GM21576 (cell line): ENCODE results near the gene NHERF1.

ENCODE experiments used
- ATAC-seq: cut with Tn5 transposase; IDR thresholded peaks from one replicate; pipeline ENCODE4 v1.9.1; 2021; ENCODE audit warnings: mild to moderate bottlenecking, moderate library complexity; ENCODE audit not compliant: unreplicated experiment

The NHERF1 gene

DNA sequence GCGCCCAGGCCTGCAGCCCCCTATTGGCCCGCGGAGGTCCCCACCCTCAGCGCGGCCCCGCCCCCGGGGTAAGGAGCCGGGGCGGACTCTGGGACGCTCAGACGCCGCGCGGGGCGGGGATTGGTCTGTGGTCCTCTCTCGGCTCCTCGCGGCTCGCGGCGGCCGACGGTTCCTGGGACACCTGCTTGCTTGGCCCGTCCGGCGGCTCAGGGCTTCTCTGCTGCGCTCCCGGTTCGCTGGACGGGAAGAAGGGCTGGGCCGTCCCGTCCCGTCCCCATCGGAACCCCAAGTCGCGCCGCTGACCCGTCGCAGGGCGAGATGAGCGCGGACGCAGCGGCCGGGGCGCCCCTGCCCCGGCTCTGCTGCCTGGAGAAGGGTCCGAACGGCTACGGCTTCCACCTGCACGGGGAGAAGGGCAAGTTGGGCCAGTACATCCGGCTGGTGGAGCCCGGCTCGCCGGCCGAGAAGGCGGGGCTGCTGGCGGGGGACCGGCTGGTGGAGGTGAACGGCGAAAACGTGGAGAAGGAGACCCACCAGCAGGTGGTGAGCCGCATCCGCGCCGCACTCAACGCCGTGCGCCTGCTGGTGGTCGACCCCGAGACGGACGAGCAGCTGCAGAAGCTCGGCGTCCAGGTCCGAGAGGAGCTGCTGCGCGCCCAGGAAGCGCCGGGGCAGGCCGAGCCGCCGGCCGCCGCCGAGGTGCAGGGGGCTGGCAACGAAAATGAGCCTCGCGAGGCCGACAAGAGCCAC lies at the start of gene NHERF1:
Gene NHERF1 (plus strand): TSS at position 100 of the 750 bp plus-strand sequence. CDS start 219 bp downstream, at position 319.
- ATAC-seq, result peak; percentile 82

DNA sequence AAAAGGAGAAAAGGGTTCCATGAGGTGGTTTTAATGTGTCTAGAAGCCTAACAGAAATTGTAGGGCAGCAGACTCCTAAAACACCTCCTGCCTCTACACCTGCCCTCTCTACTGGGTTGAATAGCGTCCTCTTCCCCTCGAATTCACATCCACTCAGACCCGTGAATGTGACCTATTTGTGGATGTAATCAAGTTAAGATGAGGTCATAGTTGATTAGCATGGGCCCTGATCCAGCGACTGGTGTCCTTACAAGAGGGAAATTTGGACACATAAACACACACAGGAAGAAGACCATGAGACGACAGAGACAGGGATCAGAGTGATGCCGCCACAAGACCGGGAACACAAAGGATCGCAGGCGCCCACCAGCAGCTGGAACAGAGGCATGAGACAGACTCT lies 49.2 kb upstream of the NHERF1 start:
- ATAC-seq, result no peak

DNA sequence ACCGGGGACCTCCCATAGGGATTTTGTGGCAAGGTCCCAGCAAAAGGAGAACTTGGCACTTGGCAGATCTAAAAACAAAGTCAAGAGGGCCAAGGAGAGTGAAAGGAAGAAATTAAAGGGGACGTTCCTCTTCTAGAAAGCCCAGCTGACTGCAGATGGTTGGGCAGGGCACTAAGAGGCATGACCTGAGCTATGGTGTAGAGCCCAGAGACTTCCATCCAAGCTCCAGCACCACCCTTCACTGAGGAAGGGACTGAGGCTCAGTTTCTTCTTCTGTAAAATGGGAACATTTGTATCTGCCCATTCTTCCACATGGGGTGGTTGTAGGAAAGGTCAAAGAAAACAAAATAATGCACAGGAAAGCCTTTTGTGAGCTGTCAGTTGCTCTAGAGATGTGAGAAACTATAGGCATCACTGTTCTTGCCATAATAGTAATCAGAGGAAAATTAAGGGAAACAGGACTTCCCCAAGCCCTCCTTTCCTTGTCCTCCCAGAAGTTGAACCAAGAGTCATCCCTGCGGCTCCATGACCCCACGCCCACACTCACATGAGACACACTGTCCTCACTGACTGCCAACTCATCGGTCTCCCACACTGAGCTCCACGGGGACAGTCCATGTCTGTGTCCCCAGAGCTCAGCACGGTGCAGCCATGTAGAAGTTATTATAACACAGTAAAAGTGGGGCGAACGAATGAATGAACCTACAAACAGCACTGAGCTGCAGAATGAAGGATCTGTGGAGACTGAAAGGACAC lies 46.1 kb upstream of the NHERF1 start:
- ATAC-seq, result no peak

DNA sequence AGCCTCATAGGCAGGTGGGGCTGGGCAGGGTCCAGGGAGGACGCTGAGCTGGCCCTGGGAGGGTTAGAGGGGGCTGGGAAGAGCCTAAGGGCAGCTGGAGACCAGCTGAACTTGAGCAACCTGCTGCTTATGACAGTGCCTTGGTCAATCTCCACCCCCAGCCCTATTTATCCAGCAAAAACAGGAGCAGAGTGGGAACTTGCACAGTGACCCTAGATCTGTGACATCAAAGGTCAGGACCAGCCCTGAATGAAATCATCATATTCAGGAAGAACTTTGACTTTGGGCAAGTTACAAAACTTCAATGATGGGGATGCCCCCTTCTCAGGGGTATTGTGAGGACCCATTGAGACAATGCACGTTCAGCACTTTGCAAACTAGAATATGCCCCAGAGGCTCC lies 45.1 kb upstream of the NHERF1 start:
- ATAC-seq, result no peak

DNA sequence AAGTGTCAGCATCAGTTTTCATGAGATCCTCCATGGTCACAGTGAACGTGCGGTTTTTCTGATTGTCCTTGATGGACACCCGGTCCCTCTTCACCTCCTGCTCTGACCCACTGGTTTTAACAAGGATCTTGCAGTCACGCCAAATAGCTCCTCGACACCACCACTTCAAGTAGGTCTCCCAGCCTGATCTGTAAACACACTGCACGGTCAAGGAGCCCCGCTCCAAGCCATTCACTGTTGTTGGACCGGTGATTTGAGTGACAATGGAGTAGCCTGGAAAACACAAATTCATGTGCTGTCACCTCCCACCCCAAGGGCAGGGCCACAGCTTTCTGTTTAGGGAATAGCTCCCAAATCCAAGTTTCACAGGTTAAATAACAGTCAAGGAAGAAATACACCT lies 43.9 kb upstream of the NHERF1 start:
- ATAC-seq, result no peak

DNA sequence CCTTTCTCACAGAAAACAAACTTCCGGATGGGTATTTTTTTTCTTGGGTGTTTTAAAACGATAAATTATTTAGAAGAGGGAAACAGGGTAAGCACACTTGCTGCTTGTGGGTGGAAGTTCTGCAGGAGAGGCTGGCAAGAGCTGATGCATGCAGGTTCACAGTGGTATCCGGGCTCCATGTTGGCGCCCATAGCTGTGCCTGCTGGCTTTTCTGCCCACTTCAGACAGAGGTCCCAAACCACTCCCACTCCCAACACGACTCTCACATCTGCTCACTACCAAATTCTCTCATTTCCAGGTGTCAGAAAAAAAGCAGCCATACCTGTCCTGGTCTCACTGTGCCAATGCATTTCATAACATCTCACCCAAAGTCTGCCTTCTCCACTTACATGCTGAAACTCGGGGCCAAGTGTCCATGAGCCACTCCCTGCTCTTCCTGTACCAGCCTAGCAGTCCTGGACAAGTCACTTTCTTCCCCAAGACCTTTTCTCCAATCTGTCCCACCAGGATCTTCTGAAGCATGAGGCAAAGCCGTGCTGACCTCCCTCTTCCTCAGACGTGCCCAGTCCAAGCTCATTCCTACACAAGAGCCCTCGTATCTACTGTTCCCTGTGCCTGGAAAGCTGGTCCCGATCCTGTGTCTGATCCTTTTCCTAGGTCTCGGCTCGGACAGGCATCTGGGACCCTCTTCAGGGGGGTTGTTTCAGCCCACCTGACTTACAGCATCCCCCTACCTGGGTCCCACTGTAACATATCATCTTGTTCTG lies 37.2 kb upstream of the NHERF1 start:
- ATAC-seq, result no peak

DNA sequence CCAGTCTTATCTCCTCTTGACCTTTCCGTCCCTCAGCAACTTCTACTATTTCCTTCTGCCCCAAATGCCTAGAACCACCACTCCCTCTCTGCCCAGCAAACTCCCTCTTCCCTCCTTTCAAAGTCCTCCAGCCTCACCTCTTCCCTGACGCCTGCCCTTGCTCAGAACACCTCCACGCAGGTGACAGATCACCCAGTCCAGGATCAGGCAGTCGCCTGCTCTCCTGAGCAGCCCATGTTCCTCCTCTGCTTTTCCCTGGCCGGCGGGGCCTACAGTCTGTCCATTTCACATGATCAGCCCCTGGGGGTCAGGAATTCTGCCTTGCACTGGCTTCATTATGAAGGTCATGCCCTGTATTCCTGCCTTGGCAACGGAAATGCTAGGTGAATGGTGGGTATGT lies 36.1 kb upstream of the NHERF1 start:
- no peak for ATAC-seq

DNA sequence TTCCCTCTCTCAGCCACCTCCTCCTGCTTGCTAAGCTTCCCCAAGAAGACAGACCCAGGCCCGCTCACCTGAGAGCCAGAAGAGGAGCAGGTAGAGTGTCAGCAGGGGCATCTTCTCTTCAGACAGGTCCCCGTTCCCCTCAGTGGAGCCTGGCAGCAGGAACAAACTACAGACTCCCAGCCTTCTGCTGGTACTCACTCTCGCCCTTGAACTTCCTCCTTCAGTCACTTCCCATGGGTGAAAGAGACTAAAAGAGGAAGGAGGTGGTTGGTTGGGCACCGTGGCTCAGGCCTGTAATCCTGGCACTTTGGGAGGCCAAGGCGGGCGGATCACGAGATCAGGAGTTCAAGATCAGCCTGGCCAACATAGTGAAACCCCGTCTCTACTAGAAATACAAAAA lies 35.7 kb upstream of the NHERF1 start, which contains the start of gene CD300LF:
Gene CD300LF (minus strand): TSS at position 168 of the 400 bp plus-strand sequence. CDS start 57 bp downstream, at position 111.
- no peak for ATAC-seq

DNA sequence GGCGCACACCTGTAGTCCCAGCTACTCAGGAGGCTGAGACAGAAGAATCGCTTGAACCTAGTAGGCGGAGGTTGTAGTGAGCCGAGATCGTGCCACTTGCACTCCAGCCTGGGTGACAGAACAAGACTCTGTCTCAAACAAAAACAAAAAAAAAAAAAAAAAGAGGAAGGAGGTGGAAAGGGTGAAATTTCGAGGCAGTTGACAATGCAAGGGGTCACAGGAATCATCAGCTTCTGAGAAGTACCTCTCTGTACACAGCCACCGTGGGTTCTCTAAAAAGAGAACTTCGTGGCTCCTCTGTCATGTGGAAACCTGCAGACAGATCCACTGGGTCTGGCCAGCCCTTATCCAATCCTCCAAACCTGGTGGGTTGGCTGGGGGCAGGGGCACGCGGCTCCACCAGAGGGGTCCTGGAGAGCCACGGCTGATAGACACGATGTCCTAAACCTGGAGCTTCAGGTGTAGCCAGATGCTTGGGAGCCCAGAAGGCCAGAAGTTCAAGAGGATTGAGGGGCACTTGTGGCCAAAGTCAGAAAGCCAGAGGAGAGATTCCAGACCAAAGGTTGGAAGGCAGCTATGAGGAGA lies 35.2 kb upstream of the NHERF1 start:
- ATAC-seq, result no peak

DNA sequence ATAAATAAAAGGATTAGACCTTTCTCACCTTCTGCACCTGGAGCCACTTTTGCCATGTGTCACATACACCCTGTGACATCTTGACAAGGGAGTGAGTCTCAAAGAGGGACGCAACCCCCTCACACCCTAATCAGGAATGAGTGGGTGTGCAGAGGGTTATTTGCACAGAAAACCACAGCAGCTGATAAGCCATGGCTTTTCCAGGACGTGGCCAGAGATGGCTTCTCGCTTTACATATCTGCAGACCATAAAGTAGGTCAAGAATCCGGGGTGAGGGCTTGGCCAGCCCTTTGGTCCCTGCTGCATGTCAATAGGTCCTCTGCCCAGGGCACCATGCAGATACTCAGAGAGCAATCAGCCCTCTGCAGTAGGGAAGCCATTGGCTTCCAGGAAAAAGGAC lies 33.3 kb upstream of the NHERF1 start:
- no peak for ATAC-seq

DNA sequence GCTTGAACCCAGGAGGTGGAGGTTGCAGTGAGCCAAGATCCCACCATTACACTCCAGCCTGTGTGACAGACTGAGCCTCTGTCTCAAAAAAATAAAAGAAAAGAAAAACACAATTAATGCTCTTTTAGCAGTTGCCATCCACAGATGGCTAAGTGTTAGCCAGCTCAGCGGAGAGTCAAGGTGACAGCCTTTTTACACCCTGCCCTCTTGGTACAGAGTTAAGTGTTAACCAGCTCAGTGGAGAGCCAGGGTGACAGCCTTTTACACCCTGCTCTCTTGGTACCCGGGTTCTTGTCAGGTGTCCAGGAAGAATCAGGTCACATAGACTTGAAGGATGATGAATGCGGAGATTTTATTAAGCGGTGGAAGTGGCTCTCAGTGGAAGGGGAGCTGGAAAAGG lies 27.9 kb upstream of the NHERF1 start:
- no peak for ATAC-seq

DNA sequence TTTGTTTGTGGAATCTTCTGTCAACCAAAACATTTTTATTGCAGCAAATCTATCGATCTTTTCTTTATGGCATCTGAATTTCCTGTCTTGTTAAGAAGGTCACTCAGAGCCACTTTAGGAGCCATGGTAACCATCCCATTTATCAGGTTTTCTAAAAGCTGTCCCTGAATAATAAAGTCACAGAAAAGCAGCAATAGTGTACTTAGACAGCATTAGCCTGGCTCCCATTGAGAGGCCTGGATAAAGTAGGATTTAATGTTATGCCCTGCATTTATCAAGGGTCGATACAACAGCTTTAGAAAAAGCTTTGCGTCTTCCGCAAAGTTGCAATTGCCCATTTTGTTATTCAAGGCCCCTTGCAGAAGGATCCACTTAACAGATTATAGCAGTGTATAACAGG lies 25.6 kb upstream of the NHERF1 start:
- ATAC-seq, result no peak

DNA sequence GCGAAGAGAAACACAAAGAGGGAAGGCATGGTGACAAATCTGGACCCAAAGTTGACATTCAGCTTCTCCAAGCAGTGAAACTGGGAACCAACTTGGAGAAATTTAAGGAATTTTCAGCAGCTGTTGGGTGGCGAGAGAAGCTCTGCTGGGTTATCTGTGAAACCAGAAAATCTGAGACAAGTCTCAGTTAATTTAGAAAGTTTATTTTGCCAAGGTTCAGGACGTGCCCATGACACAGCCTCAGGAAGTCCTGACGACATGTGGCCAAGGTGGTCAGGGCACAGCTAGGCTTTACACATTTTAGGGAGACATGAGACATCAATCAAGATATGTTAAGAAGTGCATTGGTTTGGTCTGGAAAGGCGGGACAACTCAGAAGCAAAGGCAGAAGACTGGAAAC lies 24.5 kb upstream of the NHERF1 start:
- ATAC-seq, result no peak

DNA sequence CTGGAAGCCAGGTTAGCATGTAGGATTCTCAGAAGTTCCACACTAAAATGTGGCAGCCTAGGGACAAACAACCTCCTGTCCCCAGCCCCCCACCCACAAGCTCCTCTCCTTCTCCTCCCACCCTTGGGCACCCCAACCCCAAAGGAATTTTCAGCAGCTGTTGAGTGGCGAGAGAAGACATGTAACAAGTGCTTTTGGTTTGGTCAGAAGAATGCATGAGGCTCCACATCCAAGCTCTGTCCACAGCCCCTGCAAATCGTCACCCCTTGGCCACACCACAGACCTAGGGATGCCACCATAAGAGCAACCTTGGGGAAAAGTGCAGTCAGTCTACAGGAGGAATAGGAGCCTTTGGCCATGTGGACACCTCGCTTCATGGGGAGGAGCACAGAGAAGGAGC lies 23.3 kb upstream of the NHERF1 start:
- ATAC-seq, result no peak

DNA sequence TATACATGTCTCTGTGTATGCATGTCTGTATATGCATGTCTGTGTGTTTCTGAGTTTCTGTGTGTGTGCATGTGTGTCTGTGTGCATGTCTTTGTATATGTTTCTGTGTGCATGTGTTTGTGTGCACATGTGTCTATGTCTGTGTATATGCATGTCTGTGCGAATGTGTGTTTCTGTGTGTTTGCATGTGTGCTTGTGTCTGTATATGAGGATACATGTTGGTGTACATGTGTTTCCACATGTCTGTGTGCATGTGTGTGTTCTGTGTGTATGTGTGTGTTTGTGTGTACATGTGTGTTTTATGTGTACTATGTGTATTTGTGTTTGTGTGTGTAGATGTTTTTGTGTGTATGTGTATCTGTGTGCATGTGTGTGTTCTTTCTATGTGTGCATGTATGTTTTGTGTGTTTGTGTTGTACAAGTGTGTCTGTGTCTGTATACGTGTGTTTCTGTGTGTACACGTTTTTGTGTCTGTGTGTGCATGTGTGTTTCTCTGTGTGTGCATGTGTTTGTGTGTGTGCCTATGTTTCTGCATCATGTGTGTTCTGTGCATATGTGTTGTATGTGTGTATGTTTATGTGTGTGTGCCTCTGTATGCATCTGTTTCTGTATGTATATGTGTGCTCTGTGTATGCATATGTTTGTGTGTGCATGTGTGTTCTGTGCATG lies 20.3 kb upstream of the NHERF1 start:
- no peak for ATAC-seq

DNA sequence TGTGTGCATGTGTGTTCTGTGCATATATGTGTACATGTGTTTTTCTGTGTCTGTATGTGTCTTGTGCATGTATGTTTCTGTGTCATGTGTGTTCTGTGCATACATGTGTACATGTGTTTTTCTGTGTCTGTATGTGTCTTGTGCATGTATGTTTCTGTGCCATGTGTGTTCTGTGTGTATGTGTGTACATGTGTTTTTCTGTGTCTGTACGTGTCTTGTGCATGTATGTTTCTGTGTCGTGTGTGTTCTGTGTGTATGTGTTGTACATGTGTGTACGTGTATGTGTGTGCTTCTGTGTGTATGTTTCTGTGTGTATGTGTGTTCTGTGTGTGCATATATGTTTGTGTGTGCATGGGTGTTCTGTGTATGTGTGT lies 19.7 kb upstream of the NHERF1 start:
- ATAC-seq, result no peak

DNA sequence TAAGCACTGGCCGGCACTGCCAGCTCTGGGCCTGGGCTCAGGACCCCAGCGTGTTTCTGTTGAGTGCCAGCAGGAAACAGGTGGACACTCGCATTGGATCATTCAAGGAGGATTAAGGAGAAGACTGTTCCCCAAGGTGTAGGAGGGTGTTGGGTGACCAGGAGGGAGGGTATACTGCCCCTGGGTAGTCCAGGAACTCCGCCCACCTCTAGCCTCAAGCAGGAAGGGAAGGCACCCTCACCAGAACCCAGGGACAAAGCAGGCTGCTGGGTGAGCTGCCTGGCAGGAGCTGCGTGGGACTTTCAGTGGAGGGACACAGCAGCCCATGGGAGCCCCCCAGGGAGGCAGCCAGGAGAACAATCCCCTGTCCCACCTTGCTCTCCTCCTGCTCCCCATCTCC lies 19.1 kb upstream of the NHERF1 start:
- no peak for ATAC-seq

DNA sequence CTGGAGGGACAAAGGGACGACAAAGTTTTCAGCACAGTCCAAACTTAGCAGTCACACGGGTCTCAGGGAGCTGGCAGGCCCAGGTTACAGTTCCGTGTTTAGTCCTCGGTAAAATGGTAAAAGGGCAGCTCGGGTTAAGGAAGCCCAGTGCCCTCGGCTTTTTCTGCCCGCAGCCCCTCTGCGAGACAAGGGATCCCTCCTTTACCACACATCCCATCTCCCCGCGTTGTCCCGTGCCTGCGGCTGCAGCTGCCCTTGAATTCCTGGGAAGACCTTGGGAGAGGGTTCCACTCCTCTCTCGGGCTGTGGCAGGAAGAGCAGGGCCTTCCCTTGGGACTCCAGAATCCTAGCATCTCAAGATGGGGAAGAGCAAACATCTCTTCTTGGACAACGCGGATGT lies 18.6 kb upstream of the NHERF1 start:
- no peak for ATAC-seq

DNA sequence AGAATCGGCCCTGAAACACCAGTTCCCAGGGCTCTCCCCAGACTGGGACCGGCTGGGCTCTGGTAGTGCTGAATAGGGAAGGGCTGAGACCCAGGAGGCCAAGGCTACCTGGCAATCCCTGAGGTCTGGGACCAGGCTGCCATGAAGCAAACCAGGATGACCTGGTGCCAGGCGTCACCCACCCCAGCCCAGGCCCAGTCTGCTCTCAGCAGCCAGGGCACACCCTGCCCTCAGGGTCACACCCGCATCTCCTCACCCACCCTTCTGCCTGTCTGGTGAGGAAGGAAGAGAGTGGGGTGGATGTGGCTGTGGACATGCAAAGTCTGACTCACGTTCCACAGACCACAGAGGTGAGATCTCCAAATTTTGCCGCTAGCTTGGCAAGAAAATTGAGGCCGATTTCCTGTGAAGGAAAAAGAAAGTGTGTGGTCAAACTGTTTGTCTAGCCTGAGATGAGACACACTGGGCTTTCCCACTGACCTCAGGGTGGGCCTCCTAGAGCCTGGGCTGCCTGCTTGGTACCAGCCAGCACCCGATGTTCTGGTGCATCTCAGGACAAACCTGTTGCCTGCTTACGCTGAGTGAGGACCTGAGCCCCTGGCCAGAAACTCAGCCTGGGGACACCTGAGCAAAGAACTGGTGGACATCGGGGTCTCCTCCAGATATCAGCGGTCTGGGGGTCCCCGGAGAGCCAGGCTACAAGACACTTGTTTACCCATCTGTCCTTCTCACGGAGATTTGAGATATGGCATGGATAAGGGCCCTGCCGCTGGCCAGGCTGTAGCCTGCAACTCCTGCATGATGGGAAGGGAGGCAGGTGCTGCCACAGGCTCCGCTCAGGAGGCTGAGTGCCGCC lies 17.7 kb upstream of the NHERF1 start:
- ATAC-seq, result no peak

DNA sequence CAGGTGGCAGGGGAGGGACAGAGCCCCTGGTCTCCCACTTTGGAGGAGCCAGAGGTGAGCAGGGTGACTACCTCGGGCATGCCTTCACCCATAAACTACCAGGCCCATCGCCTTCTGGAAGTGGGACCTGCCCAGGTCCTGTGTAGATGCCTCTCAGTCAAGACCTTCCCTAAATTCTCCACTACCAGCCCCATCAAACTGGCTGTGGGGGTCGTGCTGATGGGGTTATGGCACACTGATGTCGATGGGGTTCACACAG lies 17.2 kb upstream of the NHERF1 start:
- no peak for ATAC-seq
